Psoas muscle (tissue), 8 donors: Measurements from ENCODE around the gene METRN. TPM values are rescaled to one million over a fixed set of nuclear protein-coding genes. Genes with fewer than 3 reads are reported as not detected.

Source experiments
- ATAC-seq, 4 donors: fragments of 200-7000 bp; cut with Tn5 transposase; one replicate each; pipeline ENCODE4 v1.9.1; 2020; ENCODE audit warnings: moderate library complexity in 3 of 4, mild to moderate bottlenecking in 2 of 4
- DNase-seq, 2 donors: peaks; one replicate each; pipeline ENCODE4 v3.0.0-alpha.2; 2020
- H3K27ac ChIP-seq: fragments of 200-600 bp; one replicate; pipeline ENCODE4 v1.8.0; 2022
- H3K27me3 ChIP-seq, 3 donors: fragments of 200-600 bp in 1 of 3; one replicate each; pipeline versions ENCODE4 v1.6.1 to v1.8.0; 2013 to 2022; ENCODE audit warnings: low read length in 2 of 3, mild to moderate bottlenecking in 2 of 3, moderate library complexity in 1 of 3; ENCODE audit not compliant: insufficient read depth in 3 of 3
- H3K36me3 ChIP-seq, 2 donors: fragments of 200-600 bp in 1 of 2; one replicate each; pipeline versions ENCODE4 v1.6.1 to v1.8.0; 2013 to 2022; ENCODE audit warnings: low read depth in 1 of 2, mild to moderate bottlenecking in 1 of 2, moderate library complexity in 1 of 2; ENCODE audit not compliant: insufficient read depth in 1 of 2
- H3K4me1 ChIP-seq: fragments of 200-600 bp; one replicate; pipeline ENCODE4 v1.8.0; 2022
- H3K4me3 ChIP-seq: fragments of 200-600 bp; one replicate; pipeline ENCODE4 v1.8.0; 2022; ENCODE audit warnings: mild to moderate bottlenecking
- H3K9me3 ChIP-seq: fragments of 200-600 bp; one replicate; pipeline ENCODE4 v1.8.0; 2022
- WGBS, 3 donors: extraction: QIAGEN DNeasy Blood & Tissue Kit; methylation state at CpG; one replicate each; pipeline versions ENCODE4 v1.1.6 to v1.1.7; 2013; 5-methylcytosine and 5-hydroxymethylcytosine counted together
- intact Hi-C, 2 donors: fragments of 100-400 bp; cut with DNase I; formaldehyde crosslinking; loops; one replicate each; pipeline versions ENCODE4 v1.11.0 to v1.14.2; 2022
- polyA plus RNA-seq, 3 donors: library from polyadenylated mRNA; stranded (reverse); fragments of 200-250 nt; gene quantifications; one replicate each; pipeline ENCODE4 v1.2.3, GENCODE V29; 2013
- total RNA-seq, 4 donors: library from RNA; stranded (reverse); fragmentation: NEBNext Ultra II Directional in 2 of 4; extraction: Animal tissue kit (Norgen Biotek cat#: 25700) in 2 of 4; gene quantifications; one replicate each; pipeline versions ENCODE4 v1.2.1 to v1.2.4, GENCODE V29; 2021 to 2023
- TF ChIP-seq, protein P1 (sequence below): fragments of 200-600 bp; IDR thresholded peaks from one replicate; pipeline ENCODE4 v1.8.0; 2022; ENCODE audit warnings: antibody characterized with exemption
- donor health status: healthy with polysubstance abuse.
- donor health status: DM: no; HTN: no; CAD: no; lungs with moderate emphysema.
- donor health status: Bipolar disorder and iron deficiency.
- donor health status: healthy.
- donor health status: DM: yes; HTN: yes; CAD: no.
- donor health status: DM: no; HTN: no; CAD: no.
- donor health status: DM: no; HTN: no; CAD: no.
- donor health status: DM: yes; HTN: yes; CAD: no.

The METRN gene
- total and polyA plus RNA-seq, 7 donors, result 17.9 to 28.0 (median 22.8) TPM

DNA sequence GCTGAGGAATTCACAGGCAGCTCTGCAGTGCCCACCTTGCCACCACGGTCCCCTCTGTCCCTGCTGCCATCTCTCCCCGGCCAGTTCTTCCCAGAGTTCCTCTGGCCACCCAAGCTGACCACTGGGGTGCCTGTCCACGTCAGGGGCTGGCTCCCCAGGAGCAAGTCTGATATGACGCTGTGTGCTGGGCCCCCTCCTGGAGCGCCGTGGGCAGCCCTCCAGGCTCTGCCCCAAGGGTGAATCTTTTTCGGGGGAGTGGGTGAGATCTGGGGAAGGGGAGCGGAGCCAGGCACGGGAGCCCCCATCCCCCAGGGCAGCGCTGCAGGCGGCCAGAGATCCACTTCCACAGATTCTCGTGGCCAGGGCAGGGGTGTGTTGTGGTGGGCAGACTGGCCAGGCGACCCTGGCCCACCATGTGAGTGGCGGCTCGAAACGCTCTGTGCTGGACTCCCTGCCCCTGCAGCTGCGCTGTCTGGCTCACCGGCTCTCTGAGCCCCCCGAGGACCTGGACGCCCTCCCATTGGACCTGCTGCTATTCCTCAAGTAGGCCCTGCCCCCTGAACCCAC is 49.3 kb downstream of the METRN start:
- intact Hi-C loops, result no loop called here
- Histone ChIP-seq H3K4me3 (no peak overlapping the region), H3K27ac (no peak overlapping the region), H3K4me1 (no peaks in the 10 kb centered on the region), H3K27me3 (peaks cover 0 to 50% (median 12%) of the 10 kb centered on the region in 3 donors), H3K36me3 (no peaks in the 10 kb centered on the region), H3K9me3 (no peaks in the 10 kb centered on the region)
- ATAC-seq (no peak), DNase-seq (no peak)
- WGBS, 3 donors, result 50 to 53% (median 52%) methylated on average over 13 to 20 of the region's 20 CpGs
- TF ChIP-seq, protein P1, sequence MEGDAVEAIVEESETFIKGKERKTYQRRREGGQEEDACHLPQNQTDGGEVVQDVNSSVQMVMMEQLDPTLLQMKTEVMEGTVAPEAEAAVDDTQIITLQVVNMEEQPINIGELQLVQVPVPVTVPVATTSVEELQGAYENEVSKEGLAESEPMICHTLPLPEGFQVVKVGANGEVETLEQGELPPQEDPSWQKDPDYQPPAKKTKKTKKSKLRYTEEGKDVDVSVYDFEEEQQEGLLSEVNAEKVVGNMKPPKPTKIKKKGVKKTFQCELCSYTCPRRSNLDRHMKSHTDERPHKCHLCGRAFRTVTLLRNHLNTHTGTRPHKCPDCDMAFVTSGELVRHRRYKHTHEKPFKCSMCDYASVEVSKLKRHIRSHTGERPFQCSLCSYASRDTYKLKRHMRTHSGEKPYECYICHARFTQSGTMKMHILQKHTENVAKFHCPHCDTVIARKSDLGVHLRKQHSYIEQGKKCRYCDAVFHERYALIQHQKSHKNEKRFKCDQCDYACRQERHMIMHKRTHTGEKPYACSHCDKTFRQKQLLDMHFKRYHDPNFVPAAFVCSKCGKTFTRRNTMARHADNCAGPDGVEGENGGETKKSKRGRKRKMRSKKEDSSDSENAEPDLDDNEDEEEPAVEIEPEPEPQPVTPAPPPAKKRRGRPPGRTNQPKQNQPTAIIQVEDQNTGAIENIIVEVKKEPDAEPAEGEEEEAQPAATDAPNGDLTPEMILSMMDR, result no peak

- Histone ChIP-seq H3K36me3 (no peaks in the 10 kb centered on the region), H3K27ac (no peak overlapping the region), H3K9me3 (no peaks in the 10 kb centered on the region), H3K4me1 (no peaks in the 10 kb centered on the region), H3K27me3 (peaks cover 0 to 49% (median 12%) of the 10 kb centered on the region in 3 donors), H3K4me3 (no peak overlapping the region)
- TF ChIP-seq, protein P1, result no peak
- ATAC-seq, result no peak
- intact Hi-C loops, result no loop called here
- 75 to 81% (median 79%) methylated on average over 36 to 38 of the region's 38 CpGs for WGBS, 3 donors
- DNase-seq, result no peak
Measured at GRCh38 chr16:764848-765487, 50.0 kb downstream of the METRN start.

GRCh38 chr16:765488-765865 is 50.6 kb downstream of the METRN start:
- WGBS, 3 donors, result 87 to 88% (median 88%) methylated on average over 28 to 29 of the region's 29 CpGs
- Histone ChIP-seq H3K27ac (no peak overlapping the region), H3K36me3 (no peaks in the 10 kb centered on the region), H3K9me3 (no peaks in the 10 kb centered on the region), H3K4me3 (no peak overlapping the region), H3K27me3 (peaks cover 0 to 49% (median 10%) of the 10 kb centered on the region in 3 donors), H3K4me1 (no peaks in the 10 kb centered on the region)
- DNase-seq, result no peak
- TF ChIP-seq, protein P1, result no peak
- intact Hi-C loops, result no loop called here
- ATAC-seq, result no peak

GRCh38 chr16:766008-766819 is 51.3 kb downstream of the METRN start:
- H3K4me1 ChIP-seq, result no peaks in the 10 kb centered on the region
- ATAC-seq (no peak), DNase-seq (no peak)
- H3K9me3 ChIP-seq, result no peaks in the 10 kb centered on the region
- intact Hi-C loops, result no loop called here
- H3K36me3 ChIP-seq, result no peaks in the 10 kb centered on the region
- WGBS, 3 donors, result 77 to 83% (median 79%) methylated on average over 29 of the region's 29 CpGs
- no peak overlapping the region for H3K27ac ChIP-seq
- H3K4me3 ChIP-seq, result no peak overlapping the region
- TF ChIP-seq, protein P1, result no peak
- H3K27me3 ChIP-seq, result peaks cover 0 to 47% (median 10%) of the 10 kb centered on the region in 3 donors
